GM12874 (cell line): Measurements from ENCODE around the gene AARS2.
A peak's percentile ranks its signal among the peaks of the same experiment; 100 is the strongest.

Experiments used
- CTCF ChIP-seq: IDR thresholded peaks from 2 replicates; pipeline ENCODE4 v1.5.1; 2011; ENCODE audit warnings: low read depth, mild to moderate bottlenecking, control low read depth, low read length, moderate library complexity; ENCODE audit not compliant: insufficient read depth

The AARS2 gene

DNA sequence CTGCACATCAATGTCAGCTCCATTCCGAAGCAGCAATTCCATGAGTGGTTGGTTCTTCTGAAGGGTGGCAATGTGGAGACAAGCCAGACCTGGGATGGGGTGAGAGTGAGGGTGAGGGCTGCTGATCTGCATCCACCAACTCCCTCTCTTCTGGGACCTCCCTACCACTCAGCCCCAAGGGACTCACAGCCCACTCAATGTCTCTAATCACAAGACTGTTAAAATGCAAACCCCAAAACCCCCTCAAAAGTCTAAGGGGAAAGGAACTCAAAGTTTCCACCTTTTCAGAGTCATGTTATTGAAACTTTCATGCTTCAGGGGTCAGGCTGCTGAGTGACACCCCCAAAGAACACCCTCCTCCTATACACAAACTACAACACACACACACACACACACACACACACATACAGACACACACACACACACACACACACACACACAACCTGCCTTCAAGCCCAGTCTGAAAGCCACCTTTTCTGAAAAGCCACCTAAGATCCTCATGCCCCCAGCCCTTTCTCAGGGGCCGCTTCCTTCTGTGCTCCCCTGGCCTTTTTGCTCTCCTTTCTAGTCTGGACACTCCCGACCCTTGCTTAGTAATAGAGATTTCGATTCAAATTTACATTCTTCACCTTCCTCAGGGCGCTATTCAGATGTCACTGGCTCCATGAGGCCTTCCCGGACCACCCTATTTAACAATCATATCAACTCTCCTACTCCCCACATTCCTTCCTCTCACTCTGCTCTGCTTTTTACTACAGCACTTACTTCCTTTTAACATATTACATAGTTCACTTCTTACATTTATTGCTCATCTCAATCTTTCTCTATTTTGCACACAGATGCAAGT is 52.5 kb downstream of the AARS2 start:
- TF ChIP-seq CTCF, result no peak

GRCh38 chr6:44260011-44260410 is 53.1 kb downstream of the AARS2 start:
- no peak for TF ChIP-seq CTCF

DNA sequence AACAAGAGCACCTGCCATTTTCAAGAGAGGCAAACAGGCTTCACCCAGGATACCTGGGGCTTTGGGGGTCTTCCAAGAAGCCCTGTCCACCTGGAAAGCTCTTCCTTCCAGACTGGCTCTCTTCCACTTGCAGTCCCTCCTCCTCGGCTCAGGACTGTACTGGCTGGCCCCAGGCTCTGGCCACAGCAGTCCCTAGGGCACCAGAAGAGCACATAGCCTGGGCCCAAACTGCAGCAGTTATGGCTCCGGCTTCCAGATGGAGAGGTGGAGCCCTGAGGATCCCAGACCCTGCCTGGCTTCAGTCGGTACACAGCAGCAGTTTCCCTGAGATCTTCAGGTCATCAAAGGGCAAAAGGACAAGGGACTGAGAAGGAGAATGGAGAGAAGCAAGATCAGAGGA is 54.2 kb downstream of the AARS2 start:
- TF ChIP-seq CTCF, result no peak

DNA sequence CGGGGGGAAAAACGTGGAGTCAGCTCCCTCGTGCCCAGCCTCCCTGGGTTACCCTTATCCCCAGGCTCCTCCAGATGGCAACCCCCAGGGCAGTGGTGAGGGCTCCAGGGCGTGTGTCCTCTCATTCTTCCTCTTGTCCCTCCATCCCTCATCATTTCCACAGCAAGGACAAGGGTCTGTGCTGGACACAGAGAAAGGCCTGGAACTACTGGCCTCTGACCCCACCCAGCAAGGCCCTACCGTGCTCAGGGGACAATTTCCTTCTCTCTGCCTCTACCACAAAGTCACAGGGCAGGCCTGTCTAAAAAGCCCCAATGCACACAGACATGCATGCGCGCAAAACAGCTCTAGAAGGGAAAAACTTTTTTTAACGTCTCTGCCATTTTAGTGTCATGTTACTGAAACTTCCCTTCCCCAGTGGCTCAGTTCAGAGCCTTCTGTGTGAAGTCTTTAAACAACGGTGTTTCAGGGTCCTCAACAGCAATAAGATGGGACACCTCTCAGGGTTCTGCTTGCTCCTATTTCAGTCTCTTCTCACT is 54.8 kb downstream of the AARS2 start:
- TF ChIP-seq CTCF, result no peak

DNA sequence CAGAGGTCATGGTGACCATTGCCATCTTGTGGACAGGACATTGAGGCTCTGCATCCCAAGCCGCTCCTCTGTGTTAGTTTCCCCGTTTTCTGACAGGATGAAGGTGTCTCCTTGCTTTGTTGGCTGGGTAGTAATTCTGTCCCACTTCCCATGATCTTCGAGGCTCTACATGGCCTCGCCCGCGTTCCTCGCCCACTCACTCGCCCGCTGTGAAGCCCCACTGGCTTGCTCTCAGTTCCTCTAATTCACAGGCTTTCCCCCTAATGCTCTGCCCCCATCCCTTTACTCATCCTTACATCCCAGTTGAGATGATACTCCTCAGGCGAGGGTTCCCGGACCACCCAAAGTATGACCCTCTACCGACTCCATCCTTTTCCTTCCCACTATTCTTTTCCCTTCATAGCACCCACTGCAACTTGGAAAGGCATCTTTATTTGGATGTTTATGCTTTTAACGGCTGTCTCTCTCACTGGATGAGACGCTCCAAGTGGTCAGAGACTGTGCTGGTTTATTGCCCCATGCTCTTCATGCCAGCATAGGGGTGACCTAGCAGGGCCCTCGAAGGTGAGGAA is 55.3 kb downstream of the AARS2 start:
- TF ChIP-seq CTCF, result no peak

GRCh38 chr6:44257025-44257752 is 56.0 kb downstream of the AARS2 start, which contains the start of gene SLC35B2:
Gene SLC35B2 (minus strand): TSS chr6:44257528. CDS start chr6:44257410, 118 bp downstream.
- TF ChIP-seq CTCF, result peak; percentile 76

- TF ChIP-seq CTCF, result no peak
Measured at GRCh38 chr6:44256775-44257024, 56.4 kb downstream of the AARS2 start.
